Measurements from ENCODE around the gene TPPP2. TPM values are rescaled to one million over a fixed set of nuclear protein-coding genes. Genes with fewer than 3 reads are reported as not detected.

Gene TPPP2
- total and polyA plus RNA-seq, 2 of the 4 experiments (the other 2 are of a cell fraction): not detected

Small RNAs within 50 kb of the gene (microRNA-seq; reads per million reads assigned to microRNA genes)
- gene MIR6717 (ENCODE audit: unreplicated experiment): not detected

Other genes starting within 250 kb of the TPPP2 start
- not detected in 2 replicates for gene RNASE6, start 248.9 kb upstream of the TPPP2 start, total RNA-seq (2012; rRNA removed)
- not detected in 2 replicates for gene RNASE6, start 248.9 kb upstream of the TPPP2 start, polyA plus RNA-seq (2012; rRNA removed)
- not detected in 2 replicates for gene RNASE1, start 227.4 kb upstream of the TPPP2 start, total RNA-seq (2012; rRNA removed)
- gene RNASE1, start 227.4 kb upstream of the TPPP2 start, polyA plus RNA-seq (2012; rRNA removed): not detected in 2 replicates
- not detected in 2 replicates for gene RNASE3, start 138.8 kb upstream of the TPPP2 start, total RNA-seq (2012; rRNA removed)
- not detected in 2 replicates for gene RNASE3, start 138.8 kb upstream of the TPPP2 start, polyA plus RNA-seq (2012; rRNA removed)
- not detected in 2 replicates for gene RNASE2, start 74.7 kb upstream of the TPPP2 start, total RNA-seq (2012; rRNA removed)
- gene RNASE2, start 74.7 kb upstream of the TPPP2 start, polyA plus RNA-seq (2012; rRNA removed): not detected in 2 replicates
- 25.0 and 32.8 TPM in 2 replicates for gene METTL17, start 40.2 kb upstream of the TPPP2 start, total RNA-seq (2012; rRNA removed)
- gene METTL17, start 40.2 kb upstream of the TPPP2 start, polyA plus RNA-seq (2012; rRNA removed): 62.0 and 69.7 TPM in 2 replicates
- not detected in 2 replicates for gene SLC39A2, start 30.9 kb upstream of the TPPP2 start, total RNA-seq (2012; rRNA removed)
- not detected in 2 replicates for gene SLC39A2, start 30.9 kb upstream of the TPPP2 start, polyA plus RNA-seq (2012; rRNA removed)
- gene NDRG2, start 5.2 kb upstream of the TPPP2 start, total RNA-seq (2012; rRNA removed): 0.36 and 0.56 TPM in 2 replicates
- 1.2 and 1.5 TPM in 2 replicates for gene NDRG2, start 5.2 kb upstream of the TPPP2 start, polyA plus RNA-seq (2012; rRNA removed)
- gene RNASE13, start 4.6 kb downstream of the TPPP2 start, total RNA-seq (2012; rRNA removed): not detected in 2 replicates
- gene RNASE13, start 4.6 kb downstream of the TPPP2 start, polyA plus RNA-seq (2012; rRNA removed): not detected in 2 replicates
- not detected in 2 replicates for gene RNASE7, start 12.1 kb downstream of the TPPP2 start, total RNA-seq (2012; rRNA removed)
- gene RNASE7, start 12.1 kb downstream of the TPPP2 start, polyA plus RNA-seq (2012; rRNA removed): not detected in 2 replicates
- not detected in 2 replicates for gene RNASE8, start 27.6 kb downstream of the TPPP2 start, total RNA-seq (2012; rRNA removed)
- gene RNASE8, start 27.6 kb downstream of the TPPP2 start, polyA plus RNA-seq (2012; rRNA removed): not detected in 2 replicates
- 16.1 and 18.1 TPM in 2 replicates for gene ARHGEF40, start 40.1 kb downstream of the TPPP2 start, total RNA-seq (2012; rRNA removed)
- gene ARHGEF40, start 40.1 kb downstream of the TPPP2 start, polyA plus RNA-seq (2012; rRNA removed): 58.4 and 62.8 TPM in 2 replicates
- 0.83 and 0.90 TPM in 2 replicates for gene ZNF219, start 68.4 kb downstream of the TPPP2 start, total RNA-seq (2012; rRNA removed)
- 3.8 and 4.6 TPM in 2 replicates for gene ZNF219, start 68.4 kb downstream of the TPPP2 start, polyA plus RNA-seq (2012; rRNA removed)
- not detected in 2 replicates for gene TMEM253, start 70.8 kb downstream of the TPPP2 start, total RNA-seq (2012; rRNA removed)
- gene TMEM253, start 70.8 kb downstream of the TPPP2 start, polyA plus RNA-seq (2012; rRNA removed): 0.07 TPM in 1 of 2 replicates, not detected in the other
- gene OR5AU1, start 125.8 kb downstream of the TPPP2 start, total RNA-seq (2012; rRNA removed): not detected in 2 replicates
- not detected in 2 replicates for gene OR5AU1, start 125.8 kb downstream of the TPPP2 start, polyA plus RNA-seq (2012; rRNA removed)
- 308 and 548 TPM in 2 replicates for gene HNRNPC, start 239.2 kb downstream of the TPPP2 start, total RNA-seq (2012; rRNA removed)
- 366 and 615 TPM in 2 replicates for gene HNRNPC, start 239.2 kb downstream of the TPPP2 start, polyA plus RNA-seq (2012; rRNA removed)
- not detected in 2 replicates for gene RPGRIP1, start 249.9 kb downstream of the TPPP2 start, total RNA-seq (2012; rRNA removed)
- gene RPGRIP1, start 249.9 kb downstream of the TPPP2 start, polyA plus RNA-seq (2012; rRNA removed): not detected in 2 replicates

Data from IMR-90 (cell line).